ENCODE results near the gene DHX40.

GRCh38 chr17:59632398-59632797 is 67.0 kb downstream of the DHX40 start:
- no peak for TF ChIP-seq CTCF (IDR thresholded peaks at IDR 0.05)
- TF ChIP-seq POLR2A (IDR thresholded peaks at IDR 0.05), result no peak
